22Rv1 (cell line): ENCODE measurements around the gene PPM1B.

Experiments used
- ZFX ChIP-seq: fragments of 450-650 bp; IDR thresholded peaks from 2 replicates; pipeline ENCODE4 v1.6.1; 2017; ENCODE audit warnings: antibody characterized with exemption, borderline replicate concordance
- TF ChIP-seq, protein P1 (sequence below): fragments of 450-650 bp; IDR thresholded peaks from 2 replicates; pipeline ENCODE4 v1.5.1; 2017; ENCODE audit warnings: mild to moderate bottlenecking

DNA sequence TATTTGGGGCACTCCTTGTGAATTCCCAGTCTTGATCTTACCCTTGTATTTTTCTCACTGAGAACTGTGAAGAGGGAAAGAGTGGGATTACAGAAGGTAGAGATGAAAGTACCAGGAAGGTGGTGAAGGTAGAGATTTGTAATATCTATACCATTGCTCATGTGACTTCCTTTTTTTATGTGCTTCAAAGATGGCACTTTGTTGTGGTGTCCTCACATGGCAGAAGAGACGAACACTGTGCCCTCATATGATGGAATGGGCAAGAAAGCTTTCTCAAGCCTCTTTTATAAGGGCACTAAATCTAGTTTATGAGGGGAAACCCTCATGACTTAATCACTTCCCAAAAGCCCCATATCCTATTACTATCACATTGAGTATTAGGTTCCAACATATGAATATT, 28.9 kb upstream of the PPM1B start:
- TF ChIP-seq, protein P1, sequence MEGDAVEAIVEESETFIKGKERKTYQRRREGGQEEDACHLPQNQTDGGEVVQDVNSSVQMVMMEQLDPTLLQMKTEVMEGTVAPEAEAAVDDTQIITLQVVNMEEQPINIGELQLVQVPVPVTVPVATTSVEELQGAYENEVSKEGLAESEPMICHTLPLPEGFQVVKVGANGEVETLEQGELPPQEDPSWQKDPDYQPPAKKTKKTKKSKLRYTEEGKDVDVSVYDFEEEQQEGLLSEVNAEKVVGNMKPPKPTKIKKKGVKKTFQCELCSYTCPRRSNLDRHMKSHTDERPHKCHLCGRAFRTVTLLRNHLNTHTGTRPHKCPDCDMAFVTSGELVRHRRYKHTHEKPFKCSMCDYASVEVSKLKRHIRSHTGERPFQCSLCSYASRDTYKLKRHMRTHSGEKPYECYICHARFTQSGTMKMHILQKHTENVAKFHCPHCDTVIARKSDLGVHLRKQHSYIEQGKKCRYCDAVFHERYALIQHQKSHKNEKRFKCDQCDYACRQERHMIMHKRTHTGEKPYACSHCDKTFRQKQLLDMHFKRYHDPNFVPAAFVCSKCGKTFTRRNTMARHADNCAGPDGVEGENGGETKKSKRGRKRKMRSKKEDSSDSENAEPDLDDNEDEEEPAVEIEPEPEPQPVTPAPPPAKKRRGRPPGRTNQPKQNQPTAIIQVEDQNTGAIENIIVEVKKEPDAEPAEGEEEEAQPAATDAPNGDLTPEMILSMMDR: no peak
- no peak for TF ChIP-seq ZFX
